Keratinocyte (primary cell): ENCODE results near the gene HTR5A. TPM values are rescaled to one million over a fixed set of nuclear protein-coding genes. Genes with fewer than 3 reads are reported as not detected.

Source experiments
- DNase-seq: peaks from one replicate; pipeline ENCODE4 v3.0.0-alpha.2; 2011; ENCODE audit warnings: low read depth, missing footprints, low spot score
- FAIRE-seq: peaks from 2 replicates; lab custom pipeline; 2011; peaks lifted over from hg19 to GRCh38; lab: Jason Lieb, UNC
- H2AFZ ChIP-seq: 2 replicates; pipeline ENCODE4 v1.6.0; 2012; ENCODE audit warnings: low read length, control low read depth, inconsistent platforms; ENCODE audit not compliant: control insufficient read depth
- H3K27ac ChIP-seq: 2 replicates; pipeline ENCODE4 v1.5.1; 2011; ENCODE audit warnings: low read length; ENCODE audit not compliant: control insufficient read depth, insufficient read depth
- H3K27me3 ChIP-seq: 3 replicates; pipeline ENCODE4 v1.6.0; 2011; ENCODE audit warnings: low read length; ENCODE audit not compliant: control insufficient read depth, insufficient read depth; ENCODE audit errors: extremely low read depth
- H3K36me3 ChIP-seq, 2 experiments: 2 replicates in 1 of 2; 3 replicates in 1 of 2; pipeline ENCODE4 v1.5.1; 2011; ENCODE audit warnings: low read length in 2 of 2, mild to moderate bottlenecking in 1 of 2; ENCODE audit not compliant: control insufficient read depth in 2 of 2, insufficient read depth in 2 of 2; ENCODE audit errors: extremely low read depth in 1 of 2
- H3K4me1 ChIP-seq: 3 replicates; pipeline ENCODE4 v1.5.1; 2011; ENCODE audit warnings: low read length; ENCODE audit not compliant: control insufficient read depth, insufficient read depth; ENCODE audit errors: extremely low read depth
- H3K4me2 ChIP-seq: 3 replicates; pipeline ENCODE4 v1.6.0; 2011; ENCODE audit warnings: low read depth, low read length; ENCODE audit not compliant: control insufficient read depth, insufficient read depth; ENCODE audit errors: extremely low read depth
- H3K4me3 ChIP-seq, 3 experiments: fragments of 200-600 bp in 1 of 3; sonication (generic) in 1 of 3; 2 replicates in 2 of 3; 3 replicates in 1 of 3; pipeline ENCODE4 v1.5.1; 2011 to 2016; ENCODE audit warnings: low read length in 3 of 3, mild to moderate bottlenecking in 3 of 3, control low read depth in 2 of 3, inconsistent platforms in 1 of 3, low read depth in 1 of 3, mixed read lengths in 1 of 3, mixed run types in 1 of 3, moderate library complexity in 1 of 3; ENCODE audit not compliant: control insufficient read depth in 2 of 3, insufficient read depth in 2 of 3; ENCODE audit errors: extremely low read depth in 1 of 3
- H3K79me2 ChIP-seq: 2 replicates; pipeline ENCODE4 v1.6.0; 2012; ENCODE audit warnings: low read length; ENCODE audit not compliant: control insufficient read depth, insufficient read depth
- H3K9ac ChIP-seq: 3 replicates; pipeline ENCODE4 v1.6.0; 2011; ENCODE audit warnings: low read length; ENCODE audit not compliant: control insufficient read depth, insufficient read depth; ENCODE audit errors: extremely low read depth
- H3K9me1 ChIP-seq: 3 replicates; pipeline ENCODE4 v1.6.0; 2011; ENCODE audit warnings: low read length; ENCODE audit not compliant: control insufficient read depth, insufficient read depth; ENCODE audit errors: extremely low read depth
- H3K9me3 ChIP-seq: 2 replicates; pipeline ENCODE4 v1.5.1; 2012; ENCODE audit warnings: low read depth, low read length; ENCODE audit not compliant: control insufficient read depth
- H4K20me1 ChIP-seq: 3 replicates; pipeline ENCODE4 v1.6.0; 2011; ENCODE audit warnings: low read length; ENCODE audit not compliant: control insufficient read depth, insufficient read depth; ENCODE audit errors: extremely low read depth
- EZH2 ChIP-seq: IDR thresholded peaks from one replicate; pipeline ENCODE4 v1.6.1; 2012; ENCODE audit warnings: inconsistent platforms, mild to moderate bottlenecking, low read length, moderate library complexity
- dilution Hi-C: fragments of 300-500 bp; cut with MboI; formaldehyde crosslinking; loops from one replicate; pipeline ENCODE4 v1.7.0; 2020; ENCODE audit warnings: low sequenced_read_pairs; ENCODE audit not compliant: extremely low pct_ligation_motif_present
- polyA plus RNA-seq, 5 experiments: library from polyadenylated mRNA; depleted of rRNA in 3 of 5; stranded (reverse) in 3 of 5; stranded (forward) in 1 of 5; unstranded in 1 of 5; fragments of >200 nt; gene quantifications; 1 replicate in 1 of 5; 2 replicates in 3 of 5; 3 replicates in 1 of 5; pipeline versions ENCODE4 v1.2.1 to v1.2.3, GENCODE V29; 2011 to 2012; ENCODE audit warnings: missing spikeins in 2 of 5, low read depth in 1 of 5, low replicate concordance in 1 of 5
- TF ChIP-seq, protein P1 (sequence below), 3 experiments: IDR thresholded peaks in 1 of 3; conservative IDR thresholded peaks in 1 of 3; optimal IDR thresholded peaks in 1 of 3; 2 replicates in 2 of 3; 3 replicates in 1 of 3; pipeline versions ENCODE3 to v1.5.1; 2011; ENCODE audit warnings: low read length in 3 of 3, mild to moderate bottlenecking in 3 of 3, moderate library complexity in 2 of 3, control low read depth in 1 of 3, inconsistent platforms in 1 of 3; ENCODE audit not compliant: insufficient read depth in 2 of 3; ENCODE audit errors: extremely low read depth in 1 of 3

HTR5A gene
- polyA plus RNA-seq, 1 donor (not counting 4 experiments of a cell fraction or from before 2014, with no cell fraction given) = not detected

DNA sequence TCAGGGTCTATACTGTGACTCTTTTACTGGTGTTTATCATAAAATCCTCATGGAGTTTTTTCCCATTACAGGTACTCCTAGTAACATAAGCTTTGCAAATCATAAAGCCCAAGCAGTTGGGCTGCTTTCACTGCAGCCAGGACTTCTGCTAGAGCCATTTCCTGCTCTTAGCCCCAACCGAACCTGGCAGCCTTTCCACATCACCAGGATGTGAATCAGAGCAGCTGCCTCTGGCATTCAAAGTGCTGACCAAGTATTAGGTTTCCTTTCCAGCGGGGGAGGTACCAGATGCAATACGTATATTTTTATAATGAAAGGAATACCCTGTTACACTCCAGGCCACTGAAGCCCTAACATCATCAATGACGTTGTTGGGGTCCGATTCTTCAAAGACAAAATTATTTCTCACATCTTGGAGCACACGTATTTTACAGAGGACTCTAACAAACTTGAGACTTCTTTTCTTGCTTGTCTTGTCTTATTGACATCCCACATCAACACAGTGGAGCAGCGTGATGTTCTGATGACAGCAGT lies 3.6 kb upstream of the HTR5A start:
- Histone ChIP-seq H3K9ac (no peak overlapping the region), H3K9me1 (no peaks in the 10 kb centered on the region), H2AFZ (no peak overlapping the region), H3K27me3 (no peaks in the 10 kb centered on the region), H4K20me1 (no peaks in the 10 kb centered on the region), H3K4me2 (no peak overlapping the region), H3K4me3 (no peak overlapping the region), H3K36me3 (no peaks in the 10 kb centered on the region), H3K9me3 (peaks cover 5% of the 10 kb centered on the region), H3K79me2 (no peaks in the 10 kb centered on the region), H3K27ac (no peak overlapping the region), H3K4me1 (no peaks in the 10 kb centered on the region)
- DNase-seq (no peak), FAIRE-seq (no peak)
- dilution Hi-C loops = no loop called here
- TF ChIP-seq, protein P1, sequence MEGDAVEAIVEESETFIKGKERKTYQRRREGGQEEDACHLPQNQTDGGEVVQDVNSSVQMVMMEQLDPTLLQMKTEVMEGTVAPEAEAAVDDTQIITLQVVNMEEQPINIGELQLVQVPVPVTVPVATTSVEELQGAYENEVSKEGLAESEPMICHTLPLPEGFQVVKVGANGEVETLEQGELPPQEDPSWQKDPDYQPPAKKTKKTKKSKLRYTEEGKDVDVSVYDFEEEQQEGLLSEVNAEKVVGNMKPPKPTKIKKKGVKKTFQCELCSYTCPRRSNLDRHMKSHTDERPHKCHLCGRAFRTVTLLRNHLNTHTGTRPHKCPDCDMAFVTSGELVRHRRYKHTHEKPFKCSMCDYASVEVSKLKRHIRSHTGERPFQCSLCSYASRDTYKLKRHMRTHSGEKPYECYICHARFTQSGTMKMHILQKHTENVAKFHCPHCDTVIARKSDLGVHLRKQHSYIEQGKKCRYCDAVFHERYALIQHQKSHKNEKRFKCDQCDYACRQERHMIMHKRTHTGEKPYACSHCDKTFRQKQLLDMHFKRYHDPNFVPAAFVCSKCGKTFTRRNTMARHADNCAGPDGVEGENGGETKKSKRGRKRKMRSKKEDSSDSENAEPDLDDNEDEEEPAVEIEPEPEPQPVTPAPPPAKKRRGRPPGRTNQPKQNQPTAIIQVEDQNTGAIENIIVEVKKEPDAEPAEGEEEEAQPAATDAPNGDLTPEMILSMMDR (optimal IDR thresholded peaks at IDR 0.05 in 1 of 3, IDR thresholded peaks at IDR 0.05 in 1 of 3, conservative IDR thresholded peaks at IDR 0.05 in 1 of 3; ENCODE audit: extremely low read depth in 1 of 3, insufficient read depth in 2 of 3, low read length in 3 of 3) = no peak
- no peak for TF ChIP-seq EZH2

DNA sequence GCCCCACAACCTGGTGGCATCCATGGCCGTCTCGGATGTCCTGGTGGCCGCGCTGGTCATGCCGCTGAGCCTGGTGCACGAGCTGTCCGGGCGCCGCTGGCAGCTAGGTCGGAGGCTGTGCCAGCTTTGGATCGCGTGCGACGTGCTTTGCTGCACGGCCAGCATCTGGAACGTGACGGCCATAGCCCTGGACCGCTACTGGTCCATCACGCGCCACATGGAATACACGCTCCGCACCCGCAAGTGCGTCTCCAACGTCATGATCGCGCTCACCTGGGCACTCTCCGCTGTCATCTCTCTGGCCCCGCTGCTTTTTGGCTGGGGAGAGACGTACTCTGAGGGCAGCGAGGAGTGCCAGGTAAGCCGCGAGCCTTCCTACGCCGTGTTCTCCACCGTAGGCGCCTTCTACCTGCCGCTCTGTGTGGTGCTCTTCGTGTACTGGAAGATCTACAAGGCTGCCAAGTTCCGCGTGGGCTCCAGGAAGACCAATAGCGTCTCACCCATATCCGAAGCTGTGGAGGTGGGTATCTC lies 1.1 kb downstream of the HTR5A start:
- TF ChIP-seq, protein P1 (optimal IDR thresholded peaks at IDR 0.05 in 1 of 3, IDR thresholded peaks at IDR 0.05 in 1 of 3, conservative IDR thresholded peaks at IDR 0.05 in 1 of 3; ENCODE audit: extremely low read depth in 1 of 3, insufficient read depth in 2 of 3, low read length in 3 of 3) = no peak
- TF ChIP-seq EZH2 = no peak
- no peaks in the 10 kb centered on the region for H3K9me1 ChIP-seq
- no peak overlapping the region for H2AFZ ChIP-seq
- H3K4me3 ChIP-seq = no peak overlapping the region
- no peaks in the 10 kb centered on the region for H4K20me1 ChIP-seq
- H3K79me2 ChIP-seq = no peaks in the 10 kb centered on the region
- no peak for DNase-seq
- H3K4me1 ChIP-seq = no peaks in the 10 kb centered on the region
- H3K27ac ChIP-seq = no peak overlapping the region
- no peaks in the 10 kb centered on the region for H3K27me3 ChIP-seq
- no peaks in the 10 kb centered on the region for H3K36me3 ChIP-seq
- H3K9me3 ChIP-seq = peaks cover 5% of the 10 kb centered on the region
- H3K4me2 ChIP-seq = no peak overlapping the region
- FAIRE-seq = no peak
- no peak overlapping the region for H3K9ac ChIP-seq
- dilution Hi-C loops = no loop called here
